ENCODE measurements around the gene SLC49A4.
"Not testable (repeated sequence)": the region's sequence is repeated elsewhere in the genome, so short reads cannot be mapped to it uniquely, and the experiment has no call there.

The SLC49A4 gene, protein sequence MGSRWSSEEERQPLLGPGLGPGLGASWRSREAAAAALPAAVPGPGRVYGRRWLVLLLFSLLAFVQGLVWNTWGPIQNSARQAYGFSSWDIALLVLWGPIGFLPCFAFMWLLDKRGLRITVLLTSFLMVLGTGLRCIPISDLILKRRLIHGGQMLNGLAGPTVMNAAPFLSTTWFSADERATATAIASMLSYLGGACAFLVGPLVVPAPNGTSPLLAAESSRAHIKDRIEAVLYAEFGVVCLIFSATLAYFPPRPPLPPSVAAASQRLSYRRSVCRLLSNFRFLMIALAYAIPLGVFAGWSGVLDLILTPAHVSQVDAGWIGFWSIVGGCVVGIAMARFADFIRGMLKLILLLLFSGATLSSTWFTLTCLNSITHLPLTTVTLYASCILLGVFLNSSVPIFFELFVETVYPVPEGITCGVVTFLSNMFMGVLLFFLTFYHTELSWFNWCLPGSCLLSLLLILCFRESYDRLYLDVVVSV
- total RNA-seq, result 12.4 to 14.9 reads per million in 2 donors

DNA sequence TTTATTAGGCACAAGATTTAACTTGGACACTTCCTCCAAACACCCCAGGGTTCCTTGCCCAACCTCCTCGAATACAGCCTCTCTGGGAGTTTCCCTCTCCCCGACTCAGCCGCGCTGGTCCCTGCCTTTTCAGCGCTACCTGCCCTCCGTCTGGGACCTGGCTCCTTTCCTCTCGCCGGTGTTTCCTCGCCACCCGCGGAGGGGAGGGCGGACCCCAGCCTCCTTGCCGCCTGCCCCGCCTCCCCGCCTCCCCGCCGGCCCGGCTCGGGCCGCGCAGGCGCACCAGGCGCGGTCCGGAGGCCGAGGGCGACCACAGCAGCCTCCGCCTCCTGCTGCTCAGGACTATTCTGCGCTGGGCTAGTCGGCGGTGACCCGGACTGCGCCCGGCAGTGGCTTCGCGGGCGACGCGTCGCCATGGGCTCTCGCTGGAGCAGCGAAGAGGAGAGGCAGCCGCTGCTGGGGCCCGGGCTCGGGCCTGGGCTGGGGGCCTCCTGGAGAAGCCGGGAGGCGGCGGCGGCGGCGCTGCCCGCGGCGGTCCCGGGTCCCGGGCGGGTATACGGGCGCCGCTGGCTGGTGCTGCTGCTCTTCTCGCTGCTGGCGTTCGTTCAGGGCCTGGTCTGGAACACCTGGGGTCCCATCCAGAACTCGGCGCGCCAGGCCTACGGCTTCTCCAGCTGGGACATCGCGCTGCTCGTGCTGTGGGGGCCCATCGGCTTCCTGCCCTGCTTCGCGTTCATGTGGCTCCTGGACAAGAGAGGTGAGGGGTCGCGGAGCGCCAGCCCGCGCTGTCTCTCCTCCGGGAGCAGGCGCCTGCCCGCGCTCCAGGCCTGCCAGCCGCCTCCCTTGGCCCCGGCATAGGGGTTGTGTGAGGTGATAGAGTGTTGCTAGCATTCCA, at the start of gene SLC49A4:
TSS of gene SLC49A4 (plus strand) at position 291 of the 895 bp plus-strand sequence. CDS start at position 415, 124 bp downstream.
- no peak for DNase-seq

DNA sequence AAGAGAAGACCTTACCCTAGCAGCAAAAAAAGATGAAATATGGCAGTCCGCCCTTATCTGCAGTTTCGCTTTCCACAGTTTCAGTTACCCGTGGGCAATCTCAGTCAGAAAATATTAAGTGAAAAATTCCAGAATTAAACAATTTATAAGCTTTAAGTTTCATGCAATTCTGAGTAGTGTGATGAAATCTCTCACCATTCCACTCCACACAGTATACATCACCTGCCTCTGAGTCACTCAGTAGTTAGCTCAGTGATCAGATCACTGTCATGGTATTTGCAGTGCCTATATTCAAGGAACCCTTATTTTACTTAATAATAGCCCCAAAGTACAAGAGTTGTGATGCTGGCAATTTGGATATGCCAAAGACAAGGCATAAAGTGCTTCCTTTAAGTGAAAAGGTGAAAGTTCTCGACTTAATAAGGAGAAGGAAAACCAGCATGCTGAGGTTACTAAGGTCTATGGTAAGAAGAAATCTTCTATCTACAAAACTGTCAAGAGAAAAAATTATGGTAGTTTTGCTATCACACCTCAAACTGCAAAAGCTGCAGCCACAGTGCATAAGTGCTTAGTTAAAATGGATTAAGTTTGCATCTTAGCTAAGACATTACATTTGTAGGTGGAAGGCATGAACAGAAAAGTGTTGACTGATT, 49.4 kb upstream of the SLC49A4 start:
- DNase-seq, result no peak

DNA sequence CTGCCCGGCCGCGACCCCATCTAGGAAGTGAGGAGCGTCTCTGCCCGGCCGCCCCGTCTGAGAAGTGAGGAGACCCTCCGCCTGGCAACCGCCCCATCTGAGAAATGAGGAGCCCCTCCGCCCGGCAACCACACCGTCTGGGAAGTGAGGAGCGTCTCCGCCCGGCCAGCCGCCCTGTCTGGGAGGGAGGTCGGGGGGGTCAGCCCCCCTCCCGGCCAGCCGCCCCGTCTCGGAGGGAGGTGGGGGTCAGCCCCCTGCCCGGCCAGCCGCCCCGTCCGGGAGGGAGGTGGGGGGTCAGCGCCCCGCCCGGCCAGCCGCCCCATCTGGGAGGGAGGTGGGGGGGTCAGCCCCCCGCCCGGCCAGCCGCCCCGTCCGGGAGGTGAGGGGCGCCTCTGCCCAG, 47.6 kb upstream of the SLC49A4 start:
- DNase-seq, result not testable (repeated sequence)

- no peak for DNase-seq
Measured at GRCh38 chr3:122748347-122748746, 46.5 kb upstream of the SLC49A4 start.

GRCh38 chr3:122754929-122755328, 39.9 kb upstream of the SLC49A4 start:
- no peak for DNase-seq

DNA sequence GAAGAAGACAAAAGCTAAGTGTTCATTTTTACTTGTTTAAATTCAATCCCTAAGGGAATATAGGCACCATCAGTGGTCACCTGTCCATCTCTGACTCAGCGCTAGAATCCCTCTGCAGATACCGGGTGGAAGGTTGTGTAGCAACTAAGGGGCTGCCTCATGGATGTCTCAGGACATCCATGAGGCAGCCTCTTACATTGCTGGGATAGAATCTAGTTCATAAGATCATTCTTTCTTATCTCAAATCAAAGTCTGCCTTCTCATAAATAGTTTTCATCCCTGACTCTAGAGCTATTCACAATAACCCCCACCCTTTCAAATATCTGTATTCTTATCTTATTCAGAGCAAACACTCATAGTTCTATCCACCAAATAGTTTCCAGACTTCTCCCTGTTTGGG, 39.4 kb upstream of the SLC49A4 start:
- no peak for DNase-seq

DNA sequence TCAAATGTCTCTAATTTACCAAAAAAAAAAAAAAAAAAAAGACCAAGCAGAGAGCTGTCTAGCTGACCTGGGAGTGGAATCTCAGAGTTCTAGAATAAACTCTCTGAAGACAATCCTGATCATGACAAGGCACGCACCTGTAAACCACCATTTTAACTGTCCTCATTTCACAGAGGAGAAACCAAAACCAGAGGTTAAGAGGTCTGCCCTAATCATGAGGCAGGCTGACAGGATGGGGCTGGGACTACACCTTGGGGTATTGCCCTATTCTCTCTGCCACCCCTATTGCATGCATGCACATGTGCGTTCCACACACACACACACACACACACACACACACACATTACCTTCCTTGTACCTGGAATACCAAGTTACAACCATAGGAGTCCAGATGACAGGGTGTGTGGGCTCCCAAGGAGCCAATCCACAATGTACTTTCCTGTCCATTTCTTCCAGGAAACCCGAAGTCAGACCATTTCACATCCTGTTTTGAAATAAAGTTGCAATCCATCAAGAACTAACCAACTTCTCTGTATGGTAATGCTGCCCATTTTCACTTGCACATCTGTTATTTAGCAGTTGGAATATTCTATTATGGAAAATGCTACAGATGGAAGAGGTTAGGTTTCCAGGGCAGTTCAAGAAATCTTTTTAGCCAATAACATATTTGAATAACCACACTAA, 35.9 kb upstream of the SLC49A4 start:
- DNase-seq, result no peak

- no peak for DNase-seq
Measured at GRCh38 chr3:122760453-122761271, 34.2 kb upstream of the SLC49A4 start.

- DNase-seq, result no peak
Measured at GRCh38 chr3:122766430-122766829, 28.4 kb upstream of the SLC49A4 start.

DNA sequence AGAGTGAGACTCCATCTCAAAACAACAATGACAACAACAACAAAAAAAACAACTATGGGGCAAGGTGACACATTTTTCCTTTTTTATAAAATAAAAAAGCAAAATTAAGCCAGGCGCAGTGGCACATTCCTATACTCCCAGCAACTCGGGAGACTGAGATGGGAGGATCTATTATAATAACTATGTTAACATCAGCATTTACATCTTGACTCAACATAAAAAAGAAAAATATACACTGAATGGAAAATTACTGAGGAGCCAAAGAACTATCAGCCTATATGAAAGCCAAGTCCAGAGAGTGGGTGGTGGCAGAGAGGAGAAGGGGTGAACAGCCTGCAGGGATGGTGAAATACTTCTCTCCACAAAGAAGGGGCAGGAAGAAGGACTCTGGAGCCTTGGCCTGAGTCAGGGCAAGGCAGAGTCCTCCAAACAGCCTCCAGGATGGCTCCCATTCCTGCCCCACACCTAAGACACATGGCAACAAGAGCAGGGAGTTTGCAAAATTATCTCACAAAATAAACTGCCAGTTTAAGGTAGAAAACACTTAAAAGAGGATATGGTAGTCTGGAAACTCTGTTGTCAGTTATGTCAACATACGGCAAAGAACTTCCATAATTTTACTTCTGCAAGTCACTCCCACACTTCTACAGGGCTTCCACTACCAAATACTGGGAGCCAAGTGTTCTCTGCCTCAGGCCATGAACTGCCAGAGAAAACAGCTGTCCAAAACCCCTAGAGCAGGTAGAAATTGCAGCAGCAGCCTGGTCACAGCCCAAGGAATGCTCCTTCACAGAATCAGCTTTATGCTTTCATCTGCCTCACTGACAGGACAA, 27.1 kb upstream of the SLC49A4 start:
- no peak for DNase-seq

- DNase-seq, result no peak
Measured at GRCh38 chr3:122770521-122771202, 24.2 kb upstream of the SLC49A4 start.

- no peak for DNase-seq
Measured at GRCh38 chr3:122772827-122773226, 22.0 kb upstream of the SLC49A4 start.

- no peak for DNase-seq
Measured at GRCh38 chr3:122773944-122774509, 20.8 kb upstream of the SLC49A4 start.

DNA sequence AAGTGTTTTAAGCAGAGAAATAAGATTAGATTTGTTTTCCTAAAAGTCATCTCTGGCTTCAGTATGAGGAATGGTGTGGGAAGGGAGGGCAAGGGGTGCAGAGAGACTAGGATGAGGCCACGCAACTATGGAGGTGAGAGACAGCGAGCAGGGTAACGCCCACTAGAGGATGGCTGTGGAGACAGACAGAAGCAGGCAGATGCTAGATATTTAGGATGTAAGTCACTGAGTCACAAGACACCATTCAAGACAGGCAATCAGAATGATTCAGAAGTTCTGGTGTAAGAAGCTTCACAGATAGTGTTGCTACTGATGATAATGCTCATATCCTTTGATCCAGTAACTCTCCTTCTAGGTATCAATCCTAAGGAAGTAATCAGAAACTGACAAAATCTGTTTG, 20.3 kb upstream of the SLC49A4 start:
- DNase-seq, result no peak

- DNase-seq, result no peak
Measured at GRCh38 chr3:122776675-122777468, 18.0 kb upstream of the SLC49A4 start.

GRCh38 chr3:122777563-122777962, 17.3 kb upstream of the SLC49A4 start:
- DNase-seq, result no peak

DNA sequence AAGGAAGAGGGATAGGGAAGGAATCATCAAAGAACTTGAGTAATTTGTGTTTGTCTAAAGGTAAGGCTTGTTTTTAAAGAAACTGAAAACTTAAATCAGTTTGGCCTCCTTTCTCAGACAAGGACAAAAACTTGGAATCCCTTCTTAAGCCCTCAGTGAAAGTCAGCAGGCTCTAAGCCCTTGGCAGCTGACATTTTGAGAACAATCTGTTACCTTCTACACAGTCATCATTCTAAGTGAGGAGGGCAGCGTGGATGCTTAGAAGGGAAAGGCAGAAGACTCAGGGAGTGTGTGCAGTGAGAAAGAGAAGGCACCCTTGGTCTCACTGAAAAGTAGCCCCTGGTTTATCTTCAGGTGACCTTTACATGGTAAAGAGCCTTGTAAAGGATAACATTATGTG, 12.1 kb upstream of the SLC49A4 start:
- no peak for DNase-seq

DNA sequence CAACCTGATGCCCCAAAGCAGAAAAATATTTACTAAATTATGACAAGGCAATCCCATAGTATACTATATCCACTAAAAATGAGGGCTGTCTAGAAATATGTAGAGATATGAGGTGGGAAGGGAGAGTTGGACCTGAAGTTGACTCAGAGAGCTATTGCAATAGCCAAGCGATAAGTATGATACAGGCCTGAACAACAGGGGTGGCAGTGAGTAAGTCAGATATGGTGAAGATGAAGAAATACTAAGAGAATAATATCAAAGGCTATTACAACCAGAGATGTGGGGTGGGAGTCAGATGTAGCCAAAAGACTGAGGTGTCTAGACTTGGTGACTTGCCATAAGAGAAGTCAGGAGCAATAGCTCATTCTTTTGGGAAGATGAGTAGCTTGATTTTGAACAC, 10.4 kb upstream of the SLC49A4 start:
- no peak for DNase-seq

DNA sequence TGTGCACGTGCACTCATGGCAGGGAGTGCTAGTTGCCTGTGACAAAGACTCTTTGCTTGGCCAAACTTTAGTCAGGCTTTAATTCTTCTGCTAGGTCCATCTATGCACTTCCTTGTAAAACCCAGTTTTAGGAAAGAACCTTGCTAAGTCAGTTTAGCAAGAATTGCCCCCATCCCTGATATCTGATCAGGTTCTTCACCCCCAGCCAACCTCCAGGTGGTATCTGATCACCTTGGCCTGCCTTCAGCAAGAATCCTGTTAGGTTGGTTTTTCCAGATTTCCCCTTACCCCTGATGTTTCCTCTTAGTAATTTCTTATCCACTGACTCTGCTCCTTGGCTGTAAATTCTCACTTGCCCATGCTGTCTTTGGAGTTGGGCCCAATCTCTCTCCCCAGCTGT, 9.6 kb upstream of the SLC49A4 start:
- DNase-seq, result no peak

Measured in activated gamma-delta T cell (primary cell).